Neural progenitor cell (in vitro differentiated cells): ENCODE measurements around the gene TNFRSF14.

Experiments
- EZH2 ChIP-seq: fragments of 200-600 bp; sonication (generic); IDR thresholded peaks from 2 replicates; pipeline ENCODE4 v1.6.1; 2017; ENCODE audit warnings: antibody characterized with exemption, mild to moderate bottlenecking, moderate library complexity
- EZH2phosphoT487 ChIP-seq: fragments of 200-600 bp; sonication (generic); IDR thresholded peaks from 2 replicates; pipeline ENCODE4 v1.6.1; 2017; ENCODE audit warnings: antibody characterized with exemption
- TF ChIP-seq, protein P1 (sequence below): fragments of 200-600 bp; sonication (generic); IDR thresholded peaks from 2 replicates; pipeline ENCODE4 v1.5.1; 2017; ENCODE audit warnings: antibody characterized with exemption, mild to moderate bottlenecking

- TF ChIP-seq, protein P1, sequence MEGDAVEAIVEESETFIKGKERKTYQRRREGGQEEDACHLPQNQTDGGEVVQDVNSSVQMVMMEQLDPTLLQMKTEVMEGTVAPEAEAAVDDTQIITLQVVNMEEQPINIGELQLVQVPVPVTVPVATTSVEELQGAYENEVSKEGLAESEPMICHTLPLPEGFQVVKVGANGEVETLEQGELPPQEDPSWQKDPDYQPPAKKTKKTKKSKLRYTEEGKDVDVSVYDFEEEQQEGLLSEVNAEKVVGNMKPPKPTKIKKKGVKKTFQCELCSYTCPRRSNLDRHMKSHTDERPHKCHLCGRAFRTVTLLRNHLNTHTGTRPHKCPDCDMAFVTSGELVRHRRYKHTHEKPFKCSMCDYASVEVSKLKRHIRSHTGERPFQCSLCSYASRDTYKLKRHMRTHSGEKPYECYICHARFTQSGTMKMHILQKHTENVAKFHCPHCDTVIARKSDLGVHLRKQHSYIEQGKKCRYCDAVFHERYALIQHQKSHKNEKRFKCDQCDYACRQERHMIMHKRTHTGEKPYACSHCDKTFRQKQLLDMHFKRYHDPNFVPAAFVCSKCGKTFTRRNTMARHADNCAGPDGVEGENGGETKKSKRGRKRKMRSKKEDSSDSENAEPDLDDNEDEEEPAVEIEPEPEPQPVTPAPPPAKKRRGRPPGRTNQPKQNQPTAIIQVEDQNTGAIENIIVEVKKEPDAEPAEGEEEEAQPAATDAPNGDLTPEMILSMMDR = no peak
- TF ChIP-seq EZH2 (no peak), EZH2phosphoT487 (no peak)
These were observed 28.6 kb downstream of the TNFRSF14 start for GRCh38 chr1:2584686-2585317.
